Cerebellar cortex (tissue), 1 donor: ENCODE data around the gene KIR2DL3.
"Not testable (repeated sequence)": the region's sequence is repeated elsewhere in the genome, so short reads cannot be mapped to it uniquely, and the experiment has no call there.

ENCODE experiments used
- DNase-seq: peaks from one replicate; pipeline ENCODE4 v3.0.0-alpha.2; 2015; ENCODE audit warnings: low spot score

Gene KIR2DL3

GRCh38 chr19:54744080-54744479 lies 5.8 kb downstream of the KIR2DL3 start:
- not testable (repeated sequence) for DNase-seq

DNA sequence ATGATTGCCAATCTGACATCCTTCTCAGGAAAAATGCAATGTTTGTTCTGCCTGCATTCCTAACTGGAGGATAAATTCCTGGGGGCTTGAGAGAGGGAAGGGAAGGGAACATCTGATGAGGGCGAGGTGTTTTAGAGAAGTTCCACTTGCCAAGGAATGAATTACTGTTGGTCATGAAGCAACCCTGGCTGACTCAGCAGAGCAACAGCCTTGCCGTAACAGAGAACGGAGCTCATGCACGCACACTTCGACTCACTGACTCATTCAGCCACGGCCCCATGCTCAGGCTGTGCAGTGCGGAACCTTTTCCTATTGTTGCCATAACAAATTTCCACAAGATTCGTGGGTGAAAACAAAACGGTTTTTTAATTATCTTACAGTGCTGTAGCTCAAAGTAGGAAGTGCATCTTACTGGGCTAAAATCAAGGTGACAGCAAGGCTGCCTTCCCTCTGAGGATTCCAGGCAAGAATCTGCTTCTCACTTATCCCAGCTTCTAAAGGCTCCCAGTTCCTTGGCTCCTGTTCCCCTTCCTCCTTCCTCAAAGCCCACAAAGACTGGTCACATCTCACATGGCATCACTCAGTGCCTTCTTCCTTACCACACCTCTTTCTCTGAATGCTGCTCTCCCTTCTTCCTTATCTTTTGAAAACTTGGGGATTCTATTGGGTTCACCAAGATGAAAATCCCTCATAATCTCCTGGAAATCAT lies 9.5 kb downstream of the KIR2DL3 start:
- DNase-seq: not testable (repeated sequence)

- not testable (repeated sequence) for DNase-seq
These were observed 12.0 kb downstream of the KIR2DL3 start for GRCh38 chr19:54750276-54750675.

DNA sequence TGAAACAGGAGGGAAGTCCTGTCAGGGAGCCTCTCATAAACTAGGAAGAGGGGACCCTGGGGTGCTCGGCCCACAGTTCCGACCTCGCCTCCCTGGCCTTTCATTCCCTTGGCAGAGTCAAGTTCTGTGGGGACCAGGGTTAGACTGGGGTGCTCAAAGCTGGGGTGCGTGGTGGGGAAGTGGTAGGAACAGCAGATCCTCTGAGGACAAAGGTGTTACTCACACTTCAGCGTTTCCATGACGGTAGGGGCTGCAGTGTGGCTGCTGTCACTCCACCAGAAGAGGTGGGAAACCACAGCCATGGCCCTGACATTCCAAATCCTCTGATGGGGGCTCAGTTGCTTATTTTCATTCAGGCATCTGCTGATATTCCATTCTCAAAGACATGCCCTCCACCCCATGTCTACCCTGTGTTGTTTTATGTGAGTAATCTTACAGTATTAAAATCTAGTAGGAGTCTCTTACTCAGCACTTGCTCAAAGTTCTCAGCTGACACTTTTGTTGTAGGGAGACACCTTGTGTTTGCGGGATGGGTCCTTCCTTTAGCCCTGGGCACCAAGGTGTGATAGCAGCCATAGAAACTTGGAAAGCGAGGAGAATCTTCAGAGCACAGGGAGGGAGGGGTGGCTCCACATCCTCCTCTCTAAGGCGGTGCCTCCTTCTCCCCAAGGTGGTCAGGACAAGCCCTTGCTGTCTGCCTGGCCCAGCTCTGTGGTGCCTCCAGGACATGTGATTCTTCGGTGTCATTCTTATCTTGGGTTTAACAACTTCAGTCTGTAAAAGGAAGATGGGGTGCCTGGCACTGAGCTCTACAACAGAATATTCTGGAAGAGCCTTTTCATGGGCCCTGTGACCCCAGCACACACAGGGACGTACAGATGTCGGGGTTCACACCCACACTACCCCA lies 18.1 kb downstream of the KIR2DL3 start:
- DNase-seq: not testable (repeated sequence)

DNA sequence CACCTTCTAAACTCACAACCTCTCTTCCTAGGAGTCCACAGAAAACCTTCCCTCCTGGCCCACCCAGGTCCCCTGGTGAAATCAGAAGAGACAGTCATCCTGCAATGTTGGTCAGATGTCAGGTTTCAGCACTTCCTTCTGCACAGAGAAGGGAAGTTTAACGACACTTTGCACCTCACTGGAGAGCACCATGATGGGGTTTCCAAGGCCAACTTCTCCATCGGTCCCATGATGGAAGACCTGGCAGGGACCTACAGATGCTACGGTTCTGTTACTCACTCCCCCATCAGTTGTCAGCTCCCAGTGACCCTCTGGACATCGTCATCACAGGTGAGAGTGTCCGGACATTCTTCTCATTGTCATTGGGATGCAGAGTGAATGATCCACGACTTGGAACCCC lies 20.3 kb downstream of the KIR2DL3 start:
- not testable (repeated sequence) for DNase-seq

DNA sequence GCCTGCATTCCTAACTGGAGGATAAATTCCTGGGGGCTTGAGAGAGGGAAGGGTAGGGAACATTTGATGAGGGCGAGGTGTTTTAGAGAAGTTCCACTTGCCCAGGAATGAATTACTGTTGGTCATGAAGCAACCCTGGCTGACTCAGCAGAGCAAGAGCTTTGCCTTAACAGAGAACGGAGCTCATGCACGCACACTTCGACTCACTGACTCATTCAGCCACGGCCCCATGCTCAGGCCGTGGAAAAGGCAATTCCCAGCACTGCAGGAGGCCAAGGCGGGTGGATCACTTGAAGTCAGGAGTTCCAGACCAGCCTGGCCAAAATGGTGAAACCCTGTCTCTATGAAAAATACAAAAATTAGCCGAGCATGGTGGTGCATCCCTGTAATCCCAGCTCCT lies 25.9 kb downstream of the KIR2DL3 start:
- DNase-seq: not testable (repeated sequence)

DNA sequence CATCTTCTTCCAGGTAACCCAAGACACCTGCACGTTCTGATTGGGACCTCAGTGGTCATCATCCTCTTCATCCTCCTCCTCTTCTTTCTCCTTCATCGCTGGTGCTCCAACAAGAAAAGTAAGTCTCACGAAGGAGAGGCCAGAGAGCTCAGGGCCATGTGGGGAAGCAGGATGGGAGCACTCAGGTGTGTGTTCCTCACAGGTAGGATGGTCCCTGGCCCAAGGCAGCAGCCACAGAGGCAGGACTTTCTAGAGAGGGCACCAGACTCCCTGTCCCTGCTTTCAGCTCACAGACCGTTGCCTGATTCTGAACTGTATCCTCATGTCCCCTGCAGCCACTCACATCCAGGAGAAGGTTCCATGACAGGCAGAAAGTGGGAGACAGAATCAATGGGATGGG lies 28.2 kb downstream of the KIR2DL3 start:
- DNase-seq: not testable (repeated sequence)

GRCh38 chr19:54769646-54770045 lies 31.3 kb downstream of the KIR2DL3 start, which contains the start of gene KIR2DL1:
Gene KIR2DL1, plus strand, starts transcription at chr19:54769793. Its CDS starts 58 bp downstream, at chr19:54769851.
- DNase-seq: not testable (repeated sequence)

- DNase-seq: not testable (repeated sequence)
These were observed 32.2 kb downstream of the KIR2DL3 start for GRCh38 chr19:54770511-54770910.

DNA sequence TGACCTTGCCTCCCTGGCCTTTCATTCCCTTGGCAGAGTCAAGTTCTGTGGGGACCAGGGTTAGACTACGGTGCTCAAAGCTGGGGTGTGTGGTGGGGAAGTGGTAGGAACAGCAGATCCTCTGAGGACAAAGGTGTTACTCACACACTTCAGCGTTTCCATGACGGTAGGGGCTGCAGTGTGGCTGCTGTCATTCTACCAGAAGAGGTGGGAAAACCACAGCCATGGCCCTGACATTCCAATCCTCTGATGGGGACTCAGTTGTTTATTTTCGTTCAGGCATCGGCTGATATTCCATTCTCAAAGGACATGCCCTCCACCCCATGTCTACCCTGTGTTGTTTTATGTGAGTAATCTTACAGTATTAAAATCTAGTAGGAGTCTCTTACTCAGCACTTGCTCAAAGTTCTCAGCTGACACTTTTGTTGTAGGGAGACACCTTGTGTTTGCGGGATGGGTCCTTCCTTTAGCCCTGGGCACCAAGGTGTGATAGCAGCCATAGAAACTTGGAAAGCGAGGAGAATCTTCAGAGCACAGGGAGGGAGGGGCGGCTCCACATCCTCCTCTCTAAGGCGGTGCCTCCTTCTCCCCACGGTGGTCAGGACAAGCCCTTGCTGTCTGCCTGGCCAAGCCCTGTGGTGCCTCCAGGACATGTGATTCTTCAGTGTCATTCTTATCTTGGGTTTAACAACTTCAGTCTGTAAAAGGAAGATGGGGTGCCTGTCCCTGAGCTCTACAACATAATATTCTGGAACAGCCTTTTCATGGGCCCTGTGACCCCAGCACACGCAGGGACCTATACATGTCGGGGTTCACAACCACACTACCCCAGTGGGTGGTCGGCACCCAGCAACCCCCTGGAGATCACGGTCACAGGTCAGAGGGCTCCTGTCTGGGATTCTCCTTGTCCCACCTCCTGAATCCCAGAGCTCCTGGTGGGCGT lies 33.0 kb downstream of the KIR2DL3 start:
- not testable (repeated sequence) for DNase-seq

DNA sequence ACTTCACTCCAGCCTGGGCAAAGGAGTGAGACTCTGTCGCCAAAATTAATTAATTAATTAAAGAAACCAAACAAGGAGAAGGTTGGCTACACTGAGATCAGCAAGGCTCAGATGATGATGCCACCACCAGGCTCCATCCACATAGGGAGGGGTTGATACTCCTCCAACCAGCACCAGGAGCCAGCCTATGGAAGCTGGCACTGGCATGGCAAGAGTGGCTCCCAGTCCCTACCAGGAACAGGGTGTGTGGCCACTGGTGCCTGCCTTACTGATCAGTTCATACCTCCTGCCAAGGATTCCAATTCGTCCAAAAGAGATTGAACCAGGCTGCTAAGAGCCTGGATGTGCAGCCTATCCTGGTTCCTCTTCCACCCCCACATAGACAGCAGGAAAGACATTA lies 34.4 kb downstream of the KIR2DL3 start:
- not testable (repeated sequence) for DNase-seq

DNA sequence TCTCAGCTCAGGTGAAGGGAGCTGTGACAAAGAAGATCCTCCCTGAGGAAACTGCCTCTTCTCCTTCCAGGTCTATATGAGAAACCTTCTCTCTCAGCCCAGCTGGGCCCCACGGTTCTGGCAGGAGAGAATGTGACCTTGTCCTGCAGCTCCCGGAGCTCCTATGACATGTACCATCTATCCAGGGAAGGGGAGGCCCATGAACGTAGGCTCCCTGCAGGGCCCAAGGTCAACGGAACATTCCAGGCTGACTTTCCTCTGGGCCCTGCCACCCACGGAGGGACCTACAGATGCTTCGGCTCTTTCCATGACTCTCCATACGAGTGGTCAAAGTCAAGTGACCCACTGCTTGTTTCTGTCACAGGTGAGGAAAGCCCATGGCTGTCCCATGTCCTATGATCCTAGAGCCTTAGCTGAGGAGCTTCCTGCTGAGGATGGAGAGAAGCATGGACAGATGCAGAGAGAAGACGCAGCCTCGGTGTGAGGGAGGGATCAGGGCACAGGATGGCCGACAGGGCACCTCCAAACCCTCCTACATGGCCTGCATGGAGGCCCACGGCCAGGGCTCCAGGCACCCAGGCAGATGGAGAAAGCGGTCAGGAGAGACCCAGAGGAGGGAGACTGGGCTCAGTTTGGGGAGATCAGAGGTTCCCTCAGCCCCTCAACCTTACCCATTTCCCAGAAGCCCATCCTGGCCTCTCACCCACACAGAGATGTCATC lies 36.9 kb downstream of the KIR2DL3 start:
- DNase-seq: not testable (repeated sequence)

GRCh38 chr19:54775830-54776229 lies 37.5 kb downstream of the KIR2DL3 start:
- not testable (repeated sequence) for DNase-seq

DNA sequence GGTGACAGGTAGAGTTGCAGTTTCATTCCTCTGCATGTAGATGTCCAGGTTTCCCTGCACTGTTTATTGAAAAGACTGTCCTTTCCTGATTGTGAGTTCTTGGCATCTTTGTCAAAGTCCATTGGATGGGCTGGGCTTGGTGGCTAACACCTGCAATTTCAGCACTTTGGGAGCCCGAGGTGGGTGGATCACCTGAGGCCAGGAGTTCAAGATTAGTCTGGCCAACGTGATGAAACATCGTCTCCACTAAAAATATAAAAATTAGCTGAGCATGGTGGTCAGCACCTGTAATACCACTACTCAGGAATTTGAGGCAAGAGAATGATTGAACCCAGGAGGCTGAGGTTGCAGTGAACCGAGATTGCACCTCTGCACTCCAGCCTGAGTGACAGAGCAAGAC lies 39.5 kb downstream of the KIR2DL3 start:
- DNase-seq: not testable (repeated sequence)

GRCh38 chr19:54778896-54779295 lies 40.6 kb downstream of the KIR2DL3 start:
- DNase-seq: not testable (repeated sequence)

GRCh38 chr19:54782916-54783315 lies 44.6 kb downstream of the KIR2DL3 start:
- not testable (repeated sequence) for DNase-seq

- not testable (repeated sequence) for DNase-seq
These were observed 47.9 kb downstream of the KIR2DL3 start for GRCh38 chr19:54786091-54786723.

- not testable (repeated sequence) for DNase-seq
These were observed 49.8 kb downstream of the KIR2DL3 start for GRCh38 chr19:54788154-54788553.

- no peak for DNase-seq
These were observed 52.4 kb downstream of the KIR2DL3 start for GRCh38 chr19:54790711-54791110.

DNA sequence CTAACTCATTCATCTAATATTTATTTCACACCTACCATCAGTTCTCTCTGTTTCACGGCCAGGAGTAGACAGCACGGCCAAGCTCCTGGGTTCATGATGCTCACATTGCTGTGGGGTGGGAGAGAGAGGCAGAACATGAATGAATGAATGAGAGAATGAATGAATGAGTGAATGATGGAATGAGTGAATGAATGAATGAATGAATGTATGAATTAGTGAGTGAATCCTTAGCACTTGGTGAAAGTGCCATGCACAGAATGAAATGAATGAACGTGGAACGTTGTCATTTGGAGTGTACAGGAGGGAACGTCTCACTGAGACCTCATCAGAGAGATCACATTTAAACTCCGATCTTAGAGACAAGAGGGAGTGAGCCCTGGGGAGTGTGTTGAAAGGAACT lies 53.2 kb downstream of the KIR2DL3 start:
- no peak for DNase-seq
